GM23338 (cell line): ENCODE results near the gene SULF2. TPM values are rescaled to one million over a fixed set of nuclear protein-coding genes. Genes with fewer than 3 reads are reported as not detected.

Source experiments
- ATAC-seq: fragments of 200-7000 bp; cut with Tn5 transposase; 3 replicates; pipeline ENCODE4 v1.9.1; 2020
- DNase-seq: peaks from one replicate; pipeline ENCODE4 v3.0.0-alpha.2; 2015; ENCODE audit warnings: low spot score
- H2AFZ ChIP-seq: fragments of 200-600 bp; sonication (generic); 2 replicates; pipeline ENCODE4 v1.8.0; 2016; ENCODE audit warnings: antibody characterized with exemption, mild to moderate bottlenecking, moderate library complexity
- H3F3A ChIP-seq: fragments of 200-600 bp; sonication (generic); replicated peaks from 2 replicates; pipeline ENCODE4 v1.8.0; 2017; ENCODE audit warnings: antibody characterized with exemption, mixed run types, low read depth
- H3K27ac ChIP-seq: fragments of 200-600 bp; sonication (generic); 2 replicates; pipeline ENCODE4 v1.6.1; 2016; ENCODE audit warnings: low read depth
- H3K27me3 ChIP-seq: fragments of 200-600 bp; sonication (generic); 2 replicates; pipeline ENCODE4 v1.8.0; 2016; ENCODE audit warnings: mild to moderate bottlenecking, mixed run types, moderate library complexity; ENCODE audit not compliant: insufficient read depth
- H3K36me3 ChIP-seq: fragments of 200-600 bp; sonication (generic); 2 replicates; pipeline ENCODE4 v1.8.0; 2016; ENCODE audit warnings: mild to moderate bottlenecking; ENCODE audit not compliant: insufficient read depth
- H3K4me1 ChIP-seq: fragments of 200-600 bp; sonication (generic); 2 replicates; pipeline ENCODE4 v1.8.0; 2016; ENCODE audit warnings: mild to moderate bottlenecking, moderate library complexity; ENCODE audit not compliant: insufficient read depth
- H3K4me2 ChIP-seq: fragments of 200-600 bp; sonication (generic); 2 replicates; pipeline ENCODE4 v1.7.1; 2017; ENCODE audit warnings: mixed run types
- H3K4me3 ChIP-seq: fragments of 200-600 bp; sonication (generic); 2 replicates; pipeline ENCODE4 v1.6.1; 2016; ENCODE audit warnings: mixed run types
- H3K79me2 ChIP-seq: fragments of 200-600 bp; sonication (generic); replicated peaks from 2 replicates; pipeline ENCODE4 v1.8.0; 2017; ENCODE audit warnings: mild to moderate bottlenecking; ENCODE audit not compliant: insufficient read depth
- H3K9me2 ChIP-seq: fragments of 200-600 bp; sonication (generic); 2 replicates; pipeline ENCODE4 v1.8.0; 2017; ENCODE audit not compliant: insufficient read depth
- H4K20me1 ChIP-seq: fragments of 200-600 bp; sonication (generic); replicated peaks from 2 replicates; pipeline ENCODE4 v1.8.0; 2017; ENCODE audit warnings: mild to moderate bottlenecking; ENCODE audit not compliant: insufficient read depth
- H3K27ac Mint-ChIP-seq: 2 replicates; pipeline ENCODE4 v1.8.0; 2020; ENCODE audit warnings: inconsistent platforms, mild to moderate bottlenecking, moderate library complexity, mixed read lengths
- H3K27me3 Mint-ChIP-seq: 3 replicates; pipeline ENCODE4 v1.8.0; 2022; ENCODE audit warnings: low read depth, mild to moderate bottlenecking, moderate library complexity, mixed read lengths, inconsistent platforms; ENCODE audit not compliant: insufficient read depth, poor library complexity
- H3K36me3 Mint-ChIP-seq: 3 replicates; pipeline ENCODE4 v1.8.0; 2021; ENCODE audit warnings: low read depth, mild to moderate bottlenecking, inconsistent platforms, moderate library complexity, mixed read lengths
- H3K4me1 Mint-ChIP-seq: 3 replicates; pipeline ENCODE4 v1.8.0; 2020; ENCODE audit warnings: mild to moderate bottlenecking, inconsistent platforms, mixed read lengths
- H3K4me3 Mint-ChIP-seq: 3 replicates; pipeline ENCODE4 v1.8.0; 2021; ENCODE audit warnings: moderate library complexity, mild to moderate bottlenecking, inconsistent platforms, mixed read lengths
- H3K9me3 Mint-ChIP-seq: 3 replicates; pipeline ENCODE4 v1.8.0; 2020; ENCODE audit warnings: moderate library complexity, mild to moderate bottlenecking, inconsistent platforms, mixed read lengths
- CREB1 ChIP-seq: fragments of 250-450 bp; sonication (Bioruptor Pico); IDR thresholded peaks from 2 replicates; pipeline ENCODE4 v1.5.0; 2020; ENCODE audit warnings: low read depth, mild to moderate bottlenecking, moderate library complexity
- CTCF ChIP-seq, 2 experiments: fragments of 200-600 bp in 1 of 2; sonication (generic) in 1 of 2; conservative IDR thresholded peaks; 2 replicates each; pipeline versions ENCODE4 v1.5.1 to v1.6.1; 2016 to 2017; ENCODE audit warnings: antibody characterized with exemption in 2 of 2, low read depth in 2 of 2, mild to moderate bottlenecking in 2 of 2, moderate library complexity in 1 of 2
- ETS1 ChIP-seq: IDR thresholded peaks from 2 replicates; pipeline ENCODE4 v1.6.1; 2016; ENCODE audit warnings: antibody characterized with exemption
- EZH2 ChIP-seq: fragments of 200-600 bp; sonication (generic); IDR thresholded peaks from one replicate; pipeline ENCODE4 v1.8.0; 2017; ENCODE audit warnings: antibody characterized with exemption, mild to moderate bottlenecking, low read depth; ENCODE audit not compliant: unreplicated experiment
- EZH2phosphoT487 ChIP-seq: fragments of 200-600 bp; sonication (generic); IDR thresholded peaks from one replicate; pipeline ENCODE4 v1.8.1; 2018; ENCODE audit warnings: antibody characterized with exemption; ENCODE audit not compliant: unreplicated experiment
- JUNB ChIP-seq: IDR thresholded peaks from one replicate; pipeline ENCODE4 v1.6.1; 2016; ENCODE audit warnings: antibody characterized with exemption; ENCODE audit not compliant: unreplicated experiment
- NANOG ChIP-seq: IDR thresholded peaks from 2 replicates; pipeline ENCODE4 v1.6.1; 2016; ENCODE audit warnings: antibody characterized with exemption, borderline replicate concordance
- POLR2AphosphoS5 ChIP-seq: IDR thresholded peaks from 2 replicates; pipeline ENCODE4 v1.6.1; 2016; ENCODE audit warnings: antibody characterized with exemption, low read depth
- REST ChIP-seq: IDR thresholded peaks from one replicate; pipeline ENCODE4 v1.6.1; 2018; ENCODE audit warnings: antibody characterized with exemption; ENCODE audit not compliant: unreplicated experiment
- STAT1 ChIP-seq: IDR thresholded peaks from one replicate; pipeline ENCODE4 v1.6.1; 2016; ENCODE audit warnings: antibody characterized with exemption; ENCODE audit not compliant: unreplicated experiment
- ZNF331 ChIP-seq: fragments of 250-450 bp; sonication (Bioruptor Pico); IDR thresholded peaks from 2 replicates; pipeline ENCODE4 v1.5.0; 2020; ENCODE audit warnings: low read depth, mild to moderate bottlenecking, moderate library complexity
- polyA plus RNA-seq: library from polyadenylated mRNA; unstranded; fragments of >200 nt; fragmentation: Nextera tagmentation; extraction: Ambion mirVana; gene quantifications from 2 replicates; pipeline ENCODE4 v1.2.1, GENCODE V29; 2016
- total RNA-seq: library from RNA; depleted of rRNA; stranded (reverse); fragments of >200 nt; shearing (Covaris generic); gene quantifications from 2 replicates; pipeline ENCODE4 v1.2.3, GENCODE V29; 2014

Gene SULF2
- total and polyA plus RNA-seq, 2 experiments from 2014 or later: 9.5 to 20.7 TPM

GRCh38 chr20:47751449-47751848 lies 33.8 kb downstream of the SULF2 start (continued):
- no peak for TF ChIP-seq REST

- Mint-ChIP-seq H3K4me1 (peaks cover 6% of the 10 kb centered on the region), H3K27ac (no peak overlapping the region), H3K4me3 (no peak overlapping the region), H3K9me3 (no peaks in the 10 kb centered on the region), H3K36me3 (no peaks in the 10 kb centered on the region), H3K27me3 (no peaks in the 10 kb centered on the region)
- H3K9me2 ChIP-seq: no peaks in the 10 kb centered on the region
- no peaks in the 10 kb centered on the region for H3F3A ChIP-seq
- no peaks in the 10 kb centered on the region for H3K4me1 ChIP-seq
- ATAC-seq (no peak), DNase-seq (no peak)
- no peaks in the 10 kb centered on the region for H4K20me1 ChIP-seq
- H3K36me3 ChIP-seq: no peaks in the 10 kb centered on the region
- H3K79me2 ChIP-seq: no peaks in the 10 kb centered on the region
- no peak overlapping the region for H3K27ac ChIP-seq
- no peak overlapping the region for H3K4me3 ChIP-seq
- TF ChIP-seq STAT1: no peak
- no peak for TF ChIP-seq ETS1
- no peak for TF ChIP-seq CTCF (conservative IDR thresholded peaks at IDR 0.05; ENCODE audit: low read depth in 2 of 2)
- TF ChIP-seq ZNF331: no peak
- TF ChIP-seq CREB1 (CRISPR knock-in tag): no peak
- no peak overlapping the region for H2AFZ ChIP-seq
- H3K27me3 ChIP-seq: no peaks in the 10 kb centered on the region
- no peak overlapping the region for H3K4me2 ChIP-seq
Measured at GRCh38 chr20:47749339-47749738, 35.9 kb downstream of the SULF2 start.

- no peaks in the 10 kb centered on the region for H3K9me3 Mint-ChIP-seq
- Histone ChIP-seq H3K9me2 (no peaks in the 10 kb centered on the region), H3K36me3 (no peaks in the 10 kb centered on the region), H3K27me3 (no peaks in the 10 kb centered on the region), H4K20me1 (no peaks in the 10 kb centered on the region), H2AFZ (no peak overlapping the region), H3K4me3 (no peak overlapping the region), H3K27ac (no peak overlapping the region), H3K79me2 (no peaks in the 10 kb centered on the region), H3K4me1 (no peaks in the 10 kb centered on the region), H3K4me2 (no peak overlapping the region), H3F3A (no peaks in the 10 kb centered on the region)
- H3K36me3 Mint-ChIP-seq: no peaks in the 10 kb centered on the region
- no peaks in the 10 kb centered on the region for H3K27me3 Mint-ChIP-seq
- H3K4me3 Mint-ChIP-seq: no peak overlapping the region
- ATAC-seq: no peak
- H3K4me1 Mint-ChIP-seq: peaks cover 6% of the 10 kb centered on the region
- H3K27ac Mint-ChIP-seq: no peak overlapping the region
- no peak for DNase-seq
- TF ChIP-seq EZH2: no peak
- TF ChIP-seq POLR2AphosphoS5: no peak
- no peak for TF ChIP-seq NANOG
- no peak for TF ChIP-seq STAT1
- TF ChIP-seq JUNB: no peak
- no peak for TF ChIP-seq ZNF331
- no peak for TF ChIP-seq ETS1
- TF ChIP-seq CREB1 (CRISPR knock-in tag): no peak
- no peak for TF ChIP-seq EZH2phosphoT487
Measured at GRCh38 chr20:47748823-47749222, 36.5 kb downstream of the SULF2 start.
